Mesendoderm (in vitro differentiated cells): ENCODE measurements around the gene MRO.
"Not testable (repeated sequence)": the region's sequence is repeated elsewhere in the genome, so short reads cannot be mapped to it uniquely, and the experiment has no call there.

ENCODE experiments used
- DNase-seq: peaks from one replicate; pipeline ENCODE4 v3.0.0; 2013
- H2AK5ac ChIP-seq: 2 replicates; pipeline ENCODE4 v1.6.1; 2013; ENCODE audit warnings: low read length, inconsistent platforms
- H2BK120ac ChIP-seq: 2 replicates; pipeline ENCODE4 v1.6.1; 2013; ENCODE audit warnings: low read depth, mild to moderate bottlenecking, low read length, moderate library complexity, mixed read lengths
- H2BK15ac ChIP-seq: replicated peaks from 2 replicates; pipeline ENCODE4 v1.6.1; 2013; ENCODE audit warnings: low read depth, mild to moderate bottlenecking, moderate library complexity
- H2BK5ac ChIP-seq: 2 replicates; pipeline ENCODE4 v1.6.1; 2013; ENCODE audit warnings: low read length, inconsistent platforms
- H3K18ac ChIP-seq: 2 replicates; pipeline ENCODE4 v1.6.1; 2013; ENCODE audit warnings: mild to moderate bottlenecking, low read length, mixed read lengths
- H3K23ac ChIP-seq: one replicate; pipeline ENCODE4 v1.6.1; 2013; ENCODE audit warnings: low read length
- H3K27ac ChIP-seq: 2 replicates; pipeline ENCODE4 v1.5.1; 2013; ENCODE audit warnings: low read depth, mild to moderate bottlenecking, inconsistent platforms, low read length, moderate library complexity
- H3K27me3 ChIP-seq: 2 replicates; pipeline ENCODE4 v1.6.1; 2013; ENCODE audit warnings: low read length, control low read depth, mild to moderate bottlenecking, inconsistent platforms; ENCODE audit not compliant: insufficient read depth, poor library complexity
- H3K36me3 ChIP-seq: 2 replicates; pipeline ENCODE4 v1.6.1; 2013; ENCODE audit warnings: low read length, inconsistent platforms; ENCODE audit not compliant: control insufficient read depth, insufficient read depth
- H3K4ac ChIP-seq: one replicate; pipeline ENCODE4 v1.6.1; 2013; ENCODE audit warnings: low read depth, mild to moderate bottlenecking, low read length, moderate library complexity
- H3K4me1 ChIP-seq: 2 replicates; pipeline ENCODE4 v1.6.1; 2013; ENCODE audit warnings: low read depth, low read length, inconsistent platforms; ENCODE audit not compliant: control insufficient read depth
- H3K4me2 ChIP-seq: 2 replicates; pipeline ENCODE4 v1.6.1; 2013; ENCODE audit warnings: low read length
- H3K4me3 ChIP-seq: 2 replicates; pipeline ENCODE4 v1.5.1; 2013; ENCODE audit warnings: mild to moderate bottlenecking, low read length
- H3K56ac ChIP-seq: one replicate; pipeline ENCODE4 v1.6.1; 2013; ENCODE audit warnings: low read length
- H3K79me1 ChIP-seq: 2 replicates; pipeline ENCODE4 v1.6.1; 2013; ENCODE audit warnings: low read length, inconsistent platforms
- H3K79me2 ChIP-seq: 2 replicates; pipeline ENCODE4 v1.6.1; 2013; ENCODE audit warnings: mild to moderate bottlenecking, low read length; ENCODE audit not compliant: control insufficient read depth, insufficient read depth
- H3K9ac ChIP-seq: 2 replicates; pipeline ENCODE4 v1.6.1; 2013; ENCODE audit warnings: low read length, inconsistent platforms
- H4K5ac ChIP-seq: one replicate; pipeline ENCODE4 v1.6.1; 2013; ENCODE audit warnings: low read length
- H4K8ac ChIP-seq: one replicate; pipeline ENCODE4 v1.6.1; 2013; ENCODE audit warnings: low read depth, mild to moderate bottlenecking, control low read depth, low read length, moderate library complexity
- WGBS: extraction: QIAGEN DNeasy Blood & Tissue Kit; methylation state at CpG from one replicate; pipeline ENCODE4 v1.1.7; 2013; ENCODE audit warnings: low lambda C conversion rate, missing lambda C conversion rate; ENCODE audit not compliant: insufficient coverage; ENCODE audit errors: extremely low coverage; 5-methylcytosine and 5-hydroxymethylcytosine counted together

Gene MRO

GRCh38 chr18:50859793-50860555 is 40.2 kb upstream of the MRO start:
- no peak overlapping the region for H3K4me2 ChIP-seq
- H4K5ac ChIP-seq = no peak overlapping the region

GRCh38 chr18:50857694-50858093 is 37.9 kb upstream of the MRO start:
- Histone ChIP-seq H3K27ac (no peak overlapping the region), H3K9ac (no peak overlapping the region), H3K4ac (no peak overlapping the region), H2BK15ac (no peak overlapping the region), H3K23ac (no peak overlapping the region), H3K56ac (no peak overlapping the region), H2BK5ac (no peak overlapping the region), H3K4me3 (no peak overlapping the region), H2BK120ac (no peak overlapping the region), H4K8ac (no peak overlapping the region), H3K79me2 (no peaks in the 10 kb centered on the region), H2AK5ac (no peak overlapping the region), H3K4me2 (no peak overlapping the region), H3K4me1 (no peaks in the 10 kb centered on the region), H3K79me1 (no peaks in the 10 kb centered on the region), H3K18ac (no peak overlapping the region), H3K36me3 (no peaks in the 10 kb centered on the region), H3K27me3 (no peaks in the 10 kb centered on the region), H4K5ac (no peak overlapping the region)
- no CpG with 5 or more reads among the region's 3 CpGs for WGBS
- peak; percentile 22 for DNase-seq

More at GRCh38 chr18:50859793-50860555, 40.2 kb upstream of the MRO start:
- no peak for DNase-seq
- no peaks in the 10 kb centered on the region for H3K36me3 ChIP-seq
- H3K79me1 ChIP-seq = no peaks in the 10 kb centered on the region
- H2BK120ac ChIP-seq = no peak overlapping the region
- H2BK15ac ChIP-seq = no peak overlapping the region
- no peaks in the 10 kb centered on the region for H3K4me1 ChIP-seq
- no peak overlapping the region for H3K18ac ChIP-seq
- H4K8ac ChIP-seq = no peak overlapping the region
- H3K4ac ChIP-seq = no peak overlapping the region
- no peak overlapping the region for H3K23ac ChIP-seq
- no peak overlapping the region for H2AK5ac ChIP-seq
- H3K9ac ChIP-seq = no peak overlapping the region
- H3K79me2 ChIP-seq = no peaks in the 10 kb centered on the region
- H3K27me3 ChIP-seq = no peaks in the 10 kb centered on the region
- H3K27ac ChIP-seq = no peak overlapping the region
- no peak overlapping the region for H3K56ac ChIP-seq
- H3K4me3 ChIP-seq = no peak overlapping the region
- H2BK5ac ChIP-seq = no peak overlapping the region

GRCh38 chr18:50857166-50857565 is 37.4 kb upstream of the MRO start:
- H3K79me1 ChIP-seq, H3K4ac ChIP-seq, H3K4me3 ChIP-seq, H3K23ac ChIP-seq, H2BK120ac ChIP-seq, H2BK5ac ChIP-seq, H3K9ac ChIP-seq, H3K18ac ChIP-seq, H3K4me1 ChIP-seq, H3K4me2 ChIP-seq, H2BK15ac ChIP-seq, H3K36me3 ChIP-seq, H2AK5ac ChIP-seq, H4K8ac ChIP-seq, H3K56ac ChIP-seq, H4K5ac ChIP-seq, H3K79me2 ChIP-seq, DNase-seq, H3K27me3 ChIP-seq, H3K27ac ChIP-seq: not testable (repeated sequence)
- no CpG with 5 or more reads among the region's 5 CpGs for WGBS

GRCh38 chr18:50855976-50856757 is 36.4 kb upstream of the MRO start:
- no peaks in the 10 kb centered on the region for H3K79me2 ChIP-seq
- H4K8ac ChIP-seq = no peak overlapping the region
- no peak overlapping the region for H2BK5ac ChIP-seq
- no peak overlapping the region for H3K27ac ChIP-seq
- no peak overlapping the region for H3K4me3 ChIP-seq
- no peak overlapping the region for H3K4me2 ChIP-seq
- no peak overlapping the region for H3K56ac ChIP-seq
- no peak for DNase-seq
- no peaks in the 10 kb centered on the region for H3K27me3 ChIP-seq
- no peak overlapping the region for H3K9ac ChIP-seq
- no peaks in the 10 kb centered on the region for H3K36me3 ChIP-seq
- no peak overlapping the region for H2BK120ac ChIP-seq
- H2AK5ac ChIP-seq = no peak overlapping the region
- H3K79me1 ChIP-seq = no peaks in the 10 kb centered on the region
- no peaks in the 10 kb centered on the region for H3K4me1 ChIP-seq
- no peak overlapping the region for H3K23ac ChIP-seq
- no peak overlapping the region for H3K4ac ChIP-seq
- WGBS = no CpG with 5 or more reads among the region's 13 CpGs
- H2BK15ac ChIP-seq = no peak overlapping the region
- H3K18ac ChIP-seq = no peak overlapping the region
- H4K5ac ChIP-seq = no peak overlapping the region

- Histone ChIP-seq H3K4me3 (no peak overlapping the region), H4K8ac (no peak overlapping the region), H3K9ac (no peak overlapping the region), H3K4ac (no peak overlapping the region), H3K27ac (no peak overlapping the region), H2BK15ac (no peak overlapping the region), H2AK5ac (no peak overlapping the region), H3K4me2 (no peak overlapping the region), H2BK5ac (no peak overlapping the region), H3K23ac (no peak overlapping the region), H3K27me3 (no peaks in the 10 kb centered on the region), H3K79me2 (no peaks in the 10 kb centered on the region), H3K79me1 (no peaks in the 10 kb centered on the region), H3K4me1 (no peaks in the 10 kb centered on the region), H3K36me3 (no peaks in the 10 kb centered on the region), H3K18ac (no peak overlapping the region), H2BK120ac (no peak overlapping the region), H3K56ac (no peak overlapping the region), H4K5ac (no peak overlapping the region)
- DNase-seq = peak; percentile 14
- no CpG with 5 or more reads among the region's 6 CpGs for WGBS
Measured at GRCh38 chr18:50853863-50854271, 34.1 kb upstream of the MRO start.
